Measurements from ENCODE around the gene UCHL3. TPM values are rescaled to one million over a fixed set of nuclear protein-coding genes. Genes with fewer than 3 reads are reported as not detected.

UCHL3 gene
- polyA plus RNA-seq, 1 donor from 2014 or later, result 47.1 TPM

- Histone ChIP-seq H3K79me2 (replicated peaks; ENCODE audit: insufficient read depth, low read length) (no peaks in the 10 kb centered on the region), H3K4me2 (ENCODE audit: low read length) (peak within 1 kb of the TSS; percentile 30), H3K9me2 (ENCODE audit: insufficient read depth, low read length) (no peaks in the 10 kb centered on the region), H3K36me3 (ENCODE audit: insufficient read depth, low read length) (no peaks in the 10 kb centered on the region), H2AFZ (ENCODE audit: low read depth, low read length) (no peak within 1 kb of the TSS), H3K27me3 (ENCODE audit: insufficient read depth, low read depth, low read length) (peaks cover 43% of the 10 kb centered on the region), H3K27ac (ENCODE audit: low read length) (no peak within 1 kb of the TSS), H3K4me3 (ENCODE audit: low read length) (peak within 1 kb of the TSS; percentile 66), H3K9me3 (ENCODE audit: low read length) (no peaks in the 10 kb centered on the region), H3F3A (ENCODE audit: insufficient read depth, low read length, poor library complexity, severe bottlenecking) (no peaks in the 10 kb centered on the region), H3K9ac (ENCODE audit: low read length) (peak within 1 kb of the TSS; percentile 1), H4K20me1 (ENCODE audit: insufficient read depth) (no peaks in the 10 kb centered on the region)
- no peak for TF ChIP-seq POLR2AphosphoS5 (IDR thresholded peaks at IDR 0.05)
- TF ChIP-seq, protein P1, sequence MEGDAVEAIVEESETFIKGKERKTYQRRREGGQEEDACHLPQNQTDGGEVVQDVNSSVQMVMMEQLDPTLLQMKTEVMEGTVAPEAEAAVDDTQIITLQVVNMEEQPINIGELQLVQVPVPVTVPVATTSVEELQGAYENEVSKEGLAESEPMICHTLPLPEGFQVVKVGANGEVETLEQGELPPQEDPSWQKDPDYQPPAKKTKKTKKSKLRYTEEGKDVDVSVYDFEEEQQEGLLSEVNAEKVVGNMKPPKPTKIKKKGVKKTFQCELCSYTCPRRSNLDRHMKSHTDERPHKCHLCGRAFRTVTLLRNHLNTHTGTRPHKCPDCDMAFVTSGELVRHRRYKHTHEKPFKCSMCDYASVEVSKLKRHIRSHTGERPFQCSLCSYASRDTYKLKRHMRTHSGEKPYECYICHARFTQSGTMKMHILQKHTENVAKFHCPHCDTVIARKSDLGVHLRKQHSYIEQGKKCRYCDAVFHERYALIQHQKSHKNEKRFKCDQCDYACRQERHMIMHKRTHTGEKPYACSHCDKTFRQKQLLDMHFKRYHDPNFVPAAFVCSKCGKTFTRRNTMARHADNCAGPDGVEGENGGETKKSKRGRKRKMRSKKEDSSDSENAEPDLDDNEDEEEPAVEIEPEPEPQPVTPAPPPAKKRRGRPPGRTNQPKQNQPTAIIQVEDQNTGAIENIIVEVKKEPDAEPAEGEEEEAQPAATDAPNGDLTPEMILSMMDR (IDR thresholded peaks at IDR 0.05; ENCODE audit: poor library complexity, severe bottlenecking), result no peak
- no peak for TF ChIP-seq TAF1 (IDR thresholded peaks at IDR 0.05; ENCODE audit: low read depth)
- no peak for TF ChIP-seq MXI1 (conservative IDR thresholded peaks at IDR 0.05; ENCODE audit: poor library complexity, severe bottlenecking)
- no peak for TF ChIP-seq EP300 (conservative IDR thresholded peaks at IDR 0.05; ENCODE audit: poor library complexity, severe bottlenecking)
- TF ChIP-seq RAD21 (conservative IDR thresholded peaks at IDR 0.05), result no peak
- no peak for TF ChIP-seq EZH2 (IDR thresholded peaks at IDR 0.05; ENCODE audit: borderline replicate concordance, insufficient read depth, low read length, poor library complexity, severe bottlenecking)
- TF ChIP-seq SMC3 (conservative IDR thresholded peaks at IDR 0.05; ENCODE audit: poor library complexity), result no peak
- no peak for TF ChIP-seq REST (IDR thresholded peaks at IDR 0.05; ENCODE audit: borderline replicate concordance)
Measured at GRCh38 chr13:75635828-75636435, 86.3 kb downstream of the UCHL3 start, which contains the start of gene LMO7. LMO7 (plus strand) TSS chr13:75636330; CDS start chr13:75636658, 328 bp downstream.

- Histone ChIP-seq H3K36me3 (ENCODE audit: insufficient read depth, low read length) (no peaks in the 10 kb centered on the region), H3K4me3 (ENCODE audit: low read length) (peak overlapping the region; percentile 66), H3K9ac (ENCODE audit: low read length) (peak overlapping the region; percentile 1), H3K9me2 (ENCODE audit: insufficient read depth, low read length) (no peaks in the 10 kb centered on the region), H4K20me1 (ENCODE audit: insufficient read depth) (no peaks in the 10 kb centered on the region), H2AFZ (ENCODE audit: low read depth, low read length) (no peak overlapping the region), H3K27ac (ENCODE audit: low read length) (no peak overlapping the region), H3F3A (ENCODE audit: insufficient read depth, low read length, poor library complexity, severe bottlenecking) (no peaks in the 10 kb centered on the region), H3K4me2 (ENCODE audit: low read length) (peak overlapping the region; percentile 30), H3K79me2 (replicated peaks; ENCODE audit: insufficient read depth, low read length) (no peaks in the 10 kb centered on the region), H3K9me3 (ENCODE audit: low read length) (no peaks in the 10 kb centered on the region), H3K27me3 (ENCODE audit: insufficient read depth, low read depth, low read length) (peaks cover 43% of the 10 kb centered on the region)
- no peak for TF ChIP-seq TAF1 (IDR thresholded peaks at IDR 0.05; ENCODE audit: low read depth)
- TF ChIP-seq POLR2AphosphoS5 (IDR thresholded peaks at IDR 0.05), result peak; percentile 5
Measured at GRCh38 chr13:75636436-75637180, 87.0 kb downstream of the UCHL3 start.
